Astrocyte of the spinal cord (primary cell): ENCODE results near the gene ATAD3A.

Source experiments
- DNase-seq: peaks from one replicate; pipeline ENCODE4 v3.0.0; 2011; ENCODE audit warnings: low read depth, low spot score
- H3K4me3 ChIP-seq: 2 replicates; pipeline ENCODE4 v1.5.1; 2011; ENCODE audit warnings: low read depth, mild to moderate bottlenecking, low read length, moderate library complexity
- in situ Hi-C: cut with HindIII; loops from 2 replicates; pipeline ENCODE4 v1.10.0; 2017; ENCODE audit warnings: low sequenced_read_pairs
- TF ChIP-seq, protein P1 (sequence below): IDR thresholded peaks from 2 replicates; pipeline ENCODE4 v1.5.1; 2012; ENCODE audit warnings: low read depth, mild to moderate bottlenecking, low read length, inconsistent platforms

The ATAD3A gene

DNA sequence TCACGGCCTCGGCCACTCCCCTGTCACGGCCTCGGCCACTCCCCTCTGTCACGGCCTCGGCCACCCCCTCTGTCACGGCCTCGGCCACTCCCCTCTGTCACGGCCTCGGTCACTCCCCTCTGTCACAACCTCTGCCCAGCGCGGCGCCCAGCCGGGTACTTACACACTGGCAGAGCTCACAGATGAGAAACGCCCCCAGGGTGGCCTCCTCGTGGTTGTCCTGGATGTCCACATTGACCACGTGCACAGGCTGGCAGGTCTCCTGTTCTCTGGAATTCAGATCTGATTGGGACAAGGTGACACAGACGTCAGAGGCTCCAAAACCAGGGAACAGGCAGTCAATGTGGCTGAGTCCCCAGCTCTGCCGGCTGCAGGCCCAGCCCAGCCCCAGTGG lies 31.7 kb downstream of the ATAD3A start:
- no peak for DNase-seq
- in situ Hi-C loops: no loop called here
- H3K4me3 ChIP-seq: no peak overlapping the region
- TF ChIP-seq, protein P1, sequence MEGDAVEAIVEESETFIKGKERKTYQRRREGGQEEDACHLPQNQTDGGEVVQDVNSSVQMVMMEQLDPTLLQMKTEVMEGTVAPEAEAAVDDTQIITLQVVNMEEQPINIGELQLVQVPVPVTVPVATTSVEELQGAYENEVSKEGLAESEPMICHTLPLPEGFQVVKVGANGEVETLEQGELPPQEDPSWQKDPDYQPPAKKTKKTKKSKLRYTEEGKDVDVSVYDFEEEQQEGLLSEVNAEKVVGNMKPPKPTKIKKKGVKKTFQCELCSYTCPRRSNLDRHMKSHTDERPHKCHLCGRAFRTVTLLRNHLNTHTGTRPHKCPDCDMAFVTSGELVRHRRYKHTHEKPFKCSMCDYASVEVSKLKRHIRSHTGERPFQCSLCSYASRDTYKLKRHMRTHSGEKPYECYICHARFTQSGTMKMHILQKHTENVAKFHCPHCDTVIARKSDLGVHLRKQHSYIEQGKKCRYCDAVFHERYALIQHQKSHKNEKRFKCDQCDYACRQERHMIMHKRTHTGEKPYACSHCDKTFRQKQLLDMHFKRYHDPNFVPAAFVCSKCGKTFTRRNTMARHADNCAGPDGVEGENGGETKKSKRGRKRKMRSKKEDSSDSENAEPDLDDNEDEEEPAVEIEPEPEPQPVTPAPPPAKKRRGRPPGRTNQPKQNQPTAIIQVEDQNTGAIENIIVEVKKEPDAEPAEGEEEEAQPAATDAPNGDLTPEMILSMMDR: no peak

DNA sequence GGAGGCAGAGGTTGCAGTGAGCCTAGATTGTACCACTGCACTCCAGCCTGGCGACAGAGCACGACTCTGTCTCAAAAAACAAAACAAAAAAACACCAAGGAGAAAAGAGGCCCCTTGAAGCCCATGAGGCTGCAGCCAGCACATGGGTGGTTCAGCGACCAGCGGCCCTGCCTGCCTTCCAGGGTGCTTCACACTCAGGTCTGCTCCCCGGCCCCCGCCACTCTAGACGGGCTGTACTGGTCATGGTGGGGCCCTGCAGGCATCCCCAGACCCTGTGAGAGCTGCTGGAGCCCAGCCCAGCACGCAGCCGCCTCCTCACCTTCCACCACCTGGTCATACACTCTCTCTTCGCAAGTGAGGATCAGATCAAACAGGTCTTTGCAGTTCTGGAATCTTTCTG lies 32.6 kb downstream of the ATAD3A start:
- TF ChIP-seq, protein P1: no peak
- in situ Hi-C loops: no loop called here
- no peak overlapping the region for H3K4me3 ChIP-seq

DNA sequence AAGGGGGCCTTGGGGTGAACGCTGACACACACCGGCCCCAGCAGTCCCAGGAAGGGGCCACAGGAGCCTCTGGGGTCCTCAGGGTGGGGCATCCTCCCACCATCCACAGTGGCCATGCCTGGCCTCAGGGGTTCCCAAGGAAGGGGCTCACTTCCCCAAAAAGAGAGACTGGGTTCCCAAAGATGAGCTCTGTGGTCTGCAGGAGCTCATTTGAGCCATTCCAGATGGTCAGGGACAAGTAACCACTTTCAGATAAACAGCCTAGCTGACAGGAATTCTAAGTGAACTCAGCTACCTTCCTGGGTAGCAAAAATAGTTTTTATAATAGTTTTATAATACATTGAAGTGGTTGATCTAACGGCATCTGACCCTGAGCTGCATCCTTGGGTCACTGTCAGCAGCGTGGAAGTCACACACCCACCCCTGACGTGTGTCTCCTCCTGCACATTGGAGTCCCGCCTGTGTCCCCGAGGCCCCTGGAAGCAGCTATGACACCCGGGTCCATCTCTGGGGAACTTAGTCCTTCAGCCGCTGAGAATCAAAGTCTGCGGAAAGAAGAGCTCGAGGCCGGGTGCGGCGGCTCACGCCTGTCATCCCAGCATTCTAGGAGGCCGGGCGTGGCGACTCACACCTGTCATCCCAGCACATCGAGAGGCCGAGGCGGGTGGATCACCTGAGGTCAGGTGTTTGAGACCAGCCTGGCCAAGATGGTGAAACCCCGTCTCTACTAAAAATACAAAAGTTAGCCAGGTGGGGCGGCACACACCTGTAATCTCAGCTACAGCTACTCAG lies 34.2 kb downstream of the ATAD3A start:
- no peak overlapping the region for H3K4me3 ChIP-seq
- in situ Hi-C loops: no loop called here
- DNase-seq: no peak
- TF ChIP-seq, protein P1: no peak

More for the DNA sequence above, 32.6 kb downstream of the ATAD3A start:
- no peak for DNase-seq

DNA sequence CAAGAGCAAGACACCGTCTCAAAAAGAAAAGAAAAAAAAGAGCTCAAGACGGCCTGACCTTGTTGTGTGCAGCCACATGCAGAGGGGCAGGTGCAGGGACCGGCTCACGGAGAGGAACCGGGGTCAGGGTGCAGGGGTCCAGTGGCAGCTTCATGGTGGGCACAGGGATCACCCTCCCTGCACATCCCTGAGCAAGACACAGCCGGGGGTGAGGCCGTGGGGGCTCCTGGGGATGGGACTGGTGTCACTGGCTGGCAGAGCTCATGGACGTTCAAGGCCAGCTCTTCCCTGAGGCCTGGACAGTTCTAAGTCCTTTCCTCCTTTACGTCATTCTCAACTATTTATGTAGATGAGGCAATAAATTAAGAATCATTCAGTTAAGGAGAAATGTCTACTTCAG lies 35.0 kb downstream of the ATAD3A start:
- H3K4me3 ChIP-seq: no peak overlapping the region
- TF ChIP-seq, protein P1: no peak
- in situ Hi-C loops: no loop called here
- no peak for DNase-seq

DNA sequence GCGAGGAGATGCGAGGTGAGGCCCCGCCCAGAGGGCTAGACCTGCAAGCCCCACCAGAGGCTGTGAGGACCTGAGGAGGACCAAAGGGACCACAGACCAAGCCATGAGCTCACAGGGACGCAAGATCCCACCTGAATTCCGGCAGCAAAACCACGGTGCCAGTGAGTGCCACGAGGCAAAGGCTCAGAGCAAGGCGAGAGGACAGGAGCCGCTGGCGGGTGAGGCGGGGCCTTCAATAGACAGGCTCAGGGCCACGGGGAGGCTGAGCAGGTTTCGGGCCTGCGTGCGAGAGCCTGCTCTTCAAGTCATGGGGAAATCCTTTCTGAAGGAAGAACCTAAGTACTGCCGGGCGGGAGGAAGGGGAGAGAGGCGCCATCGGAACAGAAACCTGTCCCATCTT lies 35.5 kb downstream of the ATAD3A start:
- in situ Hi-C loops: no loop called here

DNA sequence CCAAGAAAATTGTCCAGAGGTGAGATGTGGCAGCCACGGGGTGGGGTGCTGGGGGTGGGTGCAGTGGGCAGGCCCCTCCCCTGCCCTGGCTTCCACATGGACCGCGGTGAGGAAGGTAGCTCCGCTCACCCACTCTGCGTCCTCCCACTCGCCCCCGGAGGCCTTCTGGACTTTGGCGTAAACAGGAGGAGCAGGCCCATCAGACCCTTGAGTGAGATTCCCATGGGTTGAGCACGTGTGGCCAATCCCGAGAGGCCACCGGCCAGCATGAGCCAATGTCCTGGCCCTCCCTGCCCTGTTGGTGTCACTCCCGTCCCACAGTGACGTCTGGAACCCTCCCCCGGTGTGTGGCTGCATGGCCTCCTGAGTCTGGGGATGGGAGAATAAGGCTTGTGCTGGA lies 36.6 kb downstream of the ATAD3A start:
- in situ Hi-C loops: no loop called here
- H3K4me3 ChIP-seq: no peak overlapping the region
- TF ChIP-seq, protein P1: no peak

More for the DNA sequence above, 35.5 kb downstream of the ATAD3A start:
- no peak overlapping the region for H3K4me3 ChIP-seq
- DNase-seq: no peak
- TF ChIP-seq, protein P1: no peak

DNA sequence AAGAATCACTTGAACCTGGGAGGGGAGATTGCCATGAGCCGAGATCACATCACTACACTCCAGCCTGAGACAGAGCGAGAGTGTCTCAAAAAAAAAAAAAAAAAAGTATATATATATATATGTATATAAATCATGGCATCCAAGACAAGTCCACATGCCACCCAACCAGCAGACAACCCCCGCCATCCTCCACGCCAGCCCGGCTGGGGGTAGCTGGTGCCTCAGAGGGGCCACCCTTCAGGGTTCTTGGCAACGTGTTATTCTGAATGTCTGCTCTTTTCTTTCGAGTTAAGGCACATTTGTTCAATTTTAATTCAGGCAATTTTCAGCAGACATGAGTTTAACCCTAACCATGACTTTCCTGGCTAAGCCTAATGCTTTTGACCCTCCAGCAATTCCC lies 38.1 kb downstream of the ATAD3A start:
- in situ Hi-C loops: no loop called here
- DNase-seq: no peak
- TF ChIP-seq, protein P1: no peak
- H3K4me3 ChIP-seq: no peak overlapping the region

More for the DNA sequence above, 36.6 kb downstream of the ATAD3A start:
- no peak for DNase-seq
